GM18951 (cell line): ENCODE data around the gene CKMT2.

Source experiments
- POLR2A ChIP-seq: IDR thresholded peaks from 4 replicates; pipeline ENCODE4 v1.6.1; 2011; ENCODE audit warnings: mild to moderate bottlenecking; ENCODE audit not compliant: insufficient read length, insufficient read depth; ENCODE audit errors: extremely low read depth
- in situ Hi-C: fragments of 300-500 bp; cut with MboI; formaldehyde crosslinking; loops from one replicate; pipeline ENCODE4 v1.12.0; 2022; ENCODE audit warnings: low sequenced_read_pairs, mixed read lengths, inconsistent platforms; ENCODE audit not compliant: unreplicated experiment

The CKMT2 gene

DNA sequence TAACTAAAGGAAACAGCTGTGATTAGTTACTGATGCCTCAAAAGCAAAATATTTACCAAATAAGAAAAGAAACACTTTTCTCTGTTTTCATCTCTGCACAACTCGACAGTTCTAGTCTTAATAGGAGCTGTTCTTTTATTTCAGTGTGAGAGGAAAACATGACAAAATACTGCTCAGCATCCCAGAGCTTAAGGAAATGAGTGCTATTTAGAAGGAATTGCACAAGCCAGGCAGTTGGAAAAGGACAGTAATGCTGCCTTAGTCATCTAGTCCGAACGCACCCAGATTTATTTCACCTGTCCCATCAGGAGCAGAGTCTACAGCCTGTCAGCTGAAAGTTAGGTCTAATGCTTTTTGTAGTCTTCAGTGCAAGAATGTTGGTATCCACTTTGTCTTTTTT, 80.6 kb downstream of the CKMT2 start:
- in situ Hi-C loops: no loop called here
- TF ChIP-seq POLR2A: no peak

DNA sequence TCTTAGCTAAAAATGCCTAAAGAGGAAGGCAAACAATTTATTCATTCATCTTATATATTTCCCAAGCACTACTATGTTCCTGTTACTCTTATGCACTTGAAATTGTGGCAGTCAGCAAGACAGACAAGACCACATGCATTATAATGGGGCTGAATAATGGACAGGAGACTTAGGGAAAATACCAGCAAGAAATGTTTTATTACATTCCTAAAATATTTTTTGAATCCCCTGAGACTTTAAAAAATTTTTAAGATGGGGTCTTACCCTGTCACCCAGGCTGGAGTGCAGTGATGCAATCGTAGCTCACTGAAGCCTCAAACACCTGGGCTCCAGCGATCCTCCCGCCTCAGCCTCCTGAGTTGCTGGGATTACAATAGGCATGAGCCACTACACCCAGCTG, 81.5 kb downstream of the CKMT2 start:
- in situ Hi-C loops: no loop called here
- TF ChIP-seq POLR2A: no peak

DNA sequence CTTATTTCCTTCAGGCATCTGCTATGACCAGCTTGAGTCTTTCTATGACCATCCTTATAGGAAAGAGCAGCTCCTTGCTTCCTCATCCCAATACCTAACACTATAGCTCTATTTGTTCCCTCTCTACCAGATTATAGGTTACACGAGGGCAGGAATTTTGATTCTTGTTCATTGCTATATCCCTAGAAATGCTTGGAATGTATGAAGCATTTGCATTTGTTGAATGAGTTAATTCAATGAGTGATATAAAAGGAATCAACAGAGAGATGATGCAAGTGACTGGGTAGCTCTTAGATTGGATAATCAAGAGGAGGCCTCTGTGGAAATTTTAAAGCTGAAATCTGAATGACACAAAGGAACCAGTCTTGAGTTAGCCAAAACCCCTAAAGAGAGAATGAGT, 82.2 kb downstream of the CKMT2 start:
- no peak for TF ChIP-seq POLR2A
- in situ Hi-C loops: no loop called here

DNA sequence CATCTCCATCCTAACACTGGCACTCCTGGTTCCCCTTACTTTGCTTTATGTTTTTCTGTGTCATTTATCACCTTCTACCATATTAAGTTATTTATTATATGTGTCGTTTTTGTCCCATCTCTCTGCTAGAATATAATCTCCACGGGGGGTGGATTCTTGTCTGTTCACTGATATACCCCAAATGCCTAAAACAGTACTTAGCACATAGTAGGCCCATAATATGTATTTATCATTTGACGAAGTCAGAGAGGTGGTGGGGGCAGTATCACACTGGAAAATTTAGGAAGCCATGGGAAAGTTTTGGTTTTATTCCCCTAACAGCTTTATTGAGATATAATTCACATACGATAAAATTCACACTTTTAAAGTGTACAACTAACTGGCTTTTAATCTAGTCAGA, 82.7 kb downstream of the CKMT2 start:
- in situ Hi-C loops: no loop called here
- no peak for TF ChIP-seq POLR2A
